GM19328 (cell line): ENCODE data around the gene ZNF793.
A peak's percentile ranks its signal among the peaks of the same experiment; 100 is the strongest.

Experiments
- ATAC-seq: cut with Tn5 transposase; IDR thresholded peaks from one replicate; pipeline ENCODE4 v1.9.1; 2021; ENCODE audit warnings: mild to moderate bottlenecking, moderate library complexity; ENCODE audit not compliant: unreplicated experiment

Gene ZNF793

DNA sequence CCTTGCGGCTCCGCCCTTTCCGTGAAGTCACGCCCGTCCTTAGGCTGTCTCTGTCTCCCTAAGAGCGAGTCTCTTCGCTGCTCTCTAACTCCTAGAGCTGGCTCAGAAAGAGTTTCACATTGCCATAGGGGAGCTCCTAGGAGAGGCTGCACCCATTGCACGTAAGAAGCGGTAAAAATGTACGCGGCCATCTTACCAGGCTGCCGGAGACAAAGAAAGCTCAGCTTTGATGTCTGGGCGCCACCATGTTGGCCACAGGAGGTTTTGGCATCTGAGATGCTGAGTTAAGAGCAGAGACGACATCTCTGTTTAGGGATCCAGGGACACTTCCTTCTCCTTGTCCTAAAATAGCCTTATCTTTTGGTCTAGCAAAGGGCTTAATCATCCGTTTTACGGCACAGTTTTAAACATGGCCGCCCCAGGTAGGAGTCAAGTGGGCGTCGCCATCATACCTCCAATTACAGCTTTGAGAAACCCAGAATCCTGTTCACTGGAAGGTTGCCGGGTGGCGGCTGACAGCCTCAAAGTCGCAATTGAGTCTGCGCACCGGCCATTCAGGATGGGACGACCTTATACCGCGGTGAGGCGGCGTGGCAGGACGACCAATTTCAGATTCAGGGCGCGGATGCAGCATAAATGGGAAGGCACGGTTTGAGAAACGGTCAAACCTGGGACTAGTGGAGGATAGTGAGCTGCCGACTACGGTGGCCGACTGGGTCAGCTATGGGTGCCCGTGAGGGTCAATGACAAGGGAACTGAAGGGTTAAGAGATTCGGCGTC, at the start of gene ZNF793:
TSS of gene ZNF793 (plus strand) at position 553 of the 780 bp plus-strand sequence. CDS start 16,501 bp downstream, outside the sequence.
- no peak for ATAC-seq

GRCh38 chr19:37466277-37466797, 40.4 kb upstream of the ZNF793 start:
- ATAC-seq, result no peak

GRCh38 chr19:37466798-37467607, 39.7 kb upstream of the ZNF793 start, which contains the start of gene ZNF569:
TSS of gene ZNF569 (minus strand) at chr19:37467444. CDS start at chr19:37444921, 22,523 bp downstream.
- ATAC-seq, result peak; percentile 49

- no peak for ATAC-seq
Observed at GRCh38 chr19:37467608-37468090, 39.1 kb upstream of the ZNF793 start.

- ATAC-seq, result peak; percentile 50
Observed at GRCh38 chr19:37468961-37469777, 37.6 kb upstream of the ZNF793 start, which contains the start of gene ZNF570. TSS of gene ZNF570 (plus strand) at chr19:37469356. CDS start at chr19:37470355, 999 bp downstream.

DNA sequence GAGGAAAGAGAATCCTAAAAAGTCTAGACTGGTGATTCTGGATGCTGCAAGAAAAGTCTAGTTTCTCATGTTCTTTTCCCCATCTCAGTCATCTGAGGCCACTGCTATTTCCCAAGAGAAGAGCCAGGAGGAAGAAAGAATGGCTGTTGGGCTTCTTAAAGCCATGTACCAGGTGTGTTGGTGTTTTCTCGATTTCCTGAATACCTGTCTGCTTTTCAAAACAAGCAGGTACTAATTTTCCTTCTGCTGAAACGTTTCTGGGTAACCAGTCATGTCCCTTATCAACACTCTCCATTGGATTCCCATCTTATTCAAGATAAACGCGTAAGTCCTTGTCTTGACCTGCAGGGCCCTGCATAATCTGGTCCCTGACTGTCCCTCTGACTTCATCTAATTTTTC, 36.5 kb upstream of the ZNF793 start:
- ATAC-seq, result no peak

GRCh38 chr19:37472165-37472564, 34.6 kb upstream of the ZNF793 start:
- ATAC-seq, result no peak

DNA sequence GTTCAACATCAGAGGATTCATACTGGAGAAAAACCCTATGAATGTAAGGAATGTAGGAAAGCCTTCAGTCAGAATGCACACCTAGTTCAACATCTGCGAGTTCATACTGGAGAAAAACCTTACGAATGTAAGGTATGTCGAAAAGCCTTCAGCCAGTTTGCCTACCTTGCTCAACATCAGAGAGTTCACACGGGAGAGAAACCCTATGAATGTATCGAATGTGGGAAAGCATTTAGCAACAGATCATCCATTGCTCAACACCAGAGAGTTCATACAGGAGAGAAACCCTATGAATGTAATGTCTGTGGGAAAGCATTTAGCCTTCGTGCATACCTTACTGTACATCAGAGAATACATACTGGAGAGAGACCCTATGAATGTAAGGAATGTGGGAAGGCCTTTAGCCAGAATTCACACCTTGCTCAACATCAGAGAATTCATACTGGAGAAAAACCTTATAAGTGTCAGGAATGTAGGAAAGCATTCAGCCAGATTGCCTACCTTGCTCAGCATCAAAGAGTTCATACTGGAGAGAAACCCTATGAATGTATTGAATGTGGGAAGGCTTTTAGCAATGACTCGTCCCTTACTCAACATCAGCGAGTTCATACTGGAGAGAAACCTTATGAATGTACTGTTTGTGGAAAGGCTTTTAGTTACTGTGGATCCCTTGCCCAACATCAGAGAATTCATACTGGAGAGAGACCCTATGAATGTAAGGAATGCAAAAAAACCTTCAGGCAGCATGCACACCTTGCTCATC, 22.2 kb upstream of the ZNF793 start:
- no peak for ATAC-seq

- no peak for ATAC-seq
Observed at GRCh38 chr19:37492213-37492612, 14.5 kb upstream of the ZNF793 start.

GRCh38 chr19:37505958-37506386, 767 bp upstream of the ZNF793 start:
- ATAC-seq, result no peak

- no peak for ATAC-seq
Observed at GRCh38 chr19:37507167-37507464, 377 bp downstream of the ZNF793 start.

DNA sequence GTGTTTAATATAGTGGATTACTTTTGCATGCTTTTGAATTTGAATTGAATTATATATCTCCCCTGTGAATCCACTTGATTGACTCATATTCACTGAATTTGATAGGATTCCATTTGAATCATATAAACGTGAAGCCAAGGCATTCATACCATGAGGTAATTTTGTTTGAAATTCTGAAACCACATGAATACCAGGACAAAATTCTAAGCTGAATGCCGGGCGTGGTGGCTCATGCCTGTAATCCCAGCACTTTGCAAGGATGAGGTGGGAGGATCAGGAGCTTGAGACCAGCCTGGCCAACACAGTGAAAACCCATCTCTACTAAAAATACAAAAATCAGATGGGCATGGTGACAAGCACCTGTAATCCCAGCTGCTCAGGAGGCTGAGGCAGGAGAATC, 4.4 kb downstream of the ZNF793 start:
- no peak for ATAC-seq

GRCh38 chr19:37511821-37512220, 5.1 kb downstream of the ZNF793 start:
- ATAC-seq, result no peak

GRCh38 chr19:37513397-37513796, 6.7 kb downstream of the ZNF793 start:
- no peak for ATAC-seq

- ATAC-seq, result no peak
Observed at GRCh38 chr19:37519890-37520289, 13.2 kb downstream of the ZNF793 start.

DNA sequence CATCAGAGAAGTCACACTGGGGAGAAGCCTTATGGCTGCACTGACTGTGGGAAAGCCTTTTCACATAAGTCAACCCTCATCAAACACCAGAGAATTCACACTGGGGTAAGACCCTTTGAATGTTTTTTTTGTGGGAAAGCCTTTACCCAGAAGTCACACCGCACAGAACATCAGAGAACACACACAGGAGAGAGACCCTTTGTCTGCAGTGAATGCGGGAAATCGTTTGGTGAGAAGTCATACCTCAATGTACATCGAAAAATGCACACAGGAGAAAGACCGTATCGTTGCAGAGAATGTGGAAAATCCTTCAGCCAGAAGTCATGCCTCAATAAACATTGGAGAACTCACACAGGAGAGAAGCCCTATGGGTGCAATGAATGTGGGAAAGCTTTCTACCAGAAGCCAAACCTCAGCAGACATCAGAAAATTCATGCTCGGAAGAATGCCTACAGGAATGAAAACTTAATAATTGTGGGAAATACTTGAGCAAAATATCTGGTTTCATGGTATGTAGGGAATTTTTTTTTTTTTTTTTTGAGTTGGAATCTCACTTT, 30.7 kb downstream of the ZNF793 start:
- ATAC-seq, result no peak

DNA sequence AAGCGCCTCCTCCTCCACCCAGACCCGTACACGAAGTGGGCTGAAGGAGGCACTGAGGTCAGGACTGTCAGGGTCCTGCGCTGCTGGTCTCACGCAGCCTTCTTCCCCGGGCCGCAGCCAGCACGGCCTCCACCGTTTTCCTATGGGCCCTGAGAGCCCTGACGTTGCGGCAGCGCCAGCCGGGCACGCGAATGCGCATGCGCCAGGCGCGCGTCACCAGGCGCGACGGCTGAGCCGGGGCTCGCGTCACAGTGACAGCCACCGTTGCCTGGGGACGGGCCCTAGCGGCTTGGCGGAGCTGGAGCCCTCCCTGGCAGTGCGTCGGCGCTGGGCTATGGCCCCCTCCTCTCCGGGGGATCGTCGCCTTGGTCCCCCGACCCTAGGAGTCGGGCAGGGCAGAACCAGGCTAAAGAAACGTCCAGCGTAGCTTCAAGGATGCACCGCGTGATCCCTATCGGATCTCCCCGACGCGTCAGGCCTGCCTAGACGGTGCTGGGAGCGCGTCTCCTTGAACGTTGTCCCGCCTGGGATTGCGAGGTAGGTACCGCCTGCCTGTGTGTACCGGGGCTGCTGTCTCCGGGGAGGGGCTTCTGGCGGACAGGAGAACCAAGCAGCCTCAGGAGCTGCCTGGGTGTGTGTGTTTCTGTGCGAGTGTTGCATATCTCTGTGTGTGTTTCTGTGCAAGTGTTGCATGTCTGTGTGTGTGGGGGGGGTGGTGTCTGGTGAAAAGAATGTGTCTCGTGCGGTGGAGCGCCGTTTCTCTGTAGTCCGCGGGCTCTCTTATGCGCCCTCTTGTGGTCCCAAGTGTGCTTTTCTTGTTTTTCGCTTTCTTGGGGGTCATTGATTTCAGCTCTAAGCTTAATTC, 44.6 kb downstream of the ZNF793 start:
- ATAC-seq, result no peak

GRCh38 chr19:37563518-37563917, 56.8 kb downstream of the ZNF793 start:
- no peak for ATAC-seq
